Liver (tissue), 9 donors: ENCODE data around the gene TIAM2. TPM values are rescaled to one million over a fixed set of nuclear protein-coding genes. Genes with fewer than 3 reads are reported as not detected.

Experiments used
- DNase-seq: peaks from one replicate; pipeline ENCODE4 v3.0.0-alpha.2; 2017; ENCODE audit warnings: low spot score
- H3K27ac ChIP-seq, 2 donors: one replicate each; pipeline ENCODE4 v1.7.0; 2013; ENCODE audit warnings: inconsistent platforms in 2 of 2, low read length in 2 of 2, control low read depth in 1 of 2, low read depth in 1 of 2, mild to moderate bottlenecking in 1 of 2
- H3K27me3 ChIP-seq, 4 donors: one replicate each; pipeline versions ENCODE4 v1.6.1 to v1.7.0; 2013; ENCODE audit warnings: low read length in 3 of 4, inconsistent platforms in 1 of 4, mild to moderate bottlenecking in 1 of 4, moderate library complexity in 1 of 4; ENCODE audit not compliant: control insufficient read depth in 4 of 4, insufficient read depth in 4 of 4
- H3K36me3 ChIP-seq, 4 donors: one replicate each; pipeline versions ENCODE4 v1.6.1 to v1.7.0; 2013; ENCODE audit warnings: low read length in 3 of 4, mild to moderate bottlenecking in 3 of 4, low read depth in 1 of 4, moderate library complexity in 1 of 4; ENCODE audit not compliant: control insufficient read depth in 4 of 4, insufficient read depth in 3 of 4
- H3K4me1 ChIP-seq, 4 donors: one replicate each; pipeline versions ENCODE4 v1.6.1 to v1.7.0; 2013; ENCODE audit warnings: low read length in 3 of 4, mild to moderate bottlenecking in 3 of 4, moderate library complexity in 1 of 4; ENCODE audit not compliant: control insufficient read depth in 4 of 4, insufficient read depth in 4 of 4
- H3K4me3 ChIP-seq, 3 donors: one replicate each; pipeline versions ENCODE4 v1.6.1 to v1.7.0; 2013; ENCODE audit warnings: low read length in 3 of 3, control low read depth in 1 of 3, low read depth in 1 of 3, mild to moderate bottlenecking in 1 of 3
- H3K9ac ChIP-seq, 2 donors: one replicate each; pipeline ENCODE4 v1.7.0; 2013; ENCODE audit warnings: low read length in 2 of 2, mild to moderate bottlenecking in 2 of 2, moderate library complexity in 2 of 2, control low read depth in 1 of 2, low read depth in 1 of 2
- H3K9me3 ChIP-seq, 4 donors: one replicate each; pipeline versions ENCODE4 v1.6.1 to v1.7.0; 2013; ENCODE audit warnings: low read length in 3 of 4; ENCODE audit not compliant: control insufficient read depth in 4 of 4
- ATF3 ChIP-seq: IDR thresholded peaks from 2 replicates; pipeline ENCODE4 v1.6.1; 2016; ENCODE audit warnings: antibody characterized with exemption
- CTCF ChIP-seq: fragments of 150-350 bp; IDR thresholded peaks from 2 replicates; pipeline ENCODE4 v1.5.1; 2017; ENCODE audit warnings: improper control_type of control experiment, low read depth, low read length; ENCODE audit not compliant: missing input control
- EGR1 ChIP-seq, 2 donors: IDR thresholded peaks; 2 replicates each; pipeline ENCODE4 v1.6.1; 2016 to 2018; ENCODE audit warnings: antibody characterized with exemption in 2 of 2, low read depth in 2 of 2
- FOXA1 ChIP-seq: IDR thresholded peaks from 2 replicates; pipeline ENCODE4 v1.6.1; 2016; ENCODE audit warnings: antibody characterized with exemption
- FOXA2 ChIP-seq: IDR thresholded peaks from 2 replicates; pipeline ENCODE4 v1.6.1; 2016; ENCODE audit warnings: antibody characterized with exemption
- GABPA ChIP-seq, 2 donors: IDR thresholded peaks in 1 of 2; conservative IDR thresholded peaks in 1 of 2; 2 replicates each; pipeline ENCODE4 v1.6.1; 2016; ENCODE audit warnings: antibody characterized with exemption in 2 of 2, mild to moderate bottlenecking in 1 of 2, moderate library complexity in 1 of 2
- HNF4A ChIP-seq, 2 donors: conservative IDR thresholded peaks; 2 replicates each; pipeline ENCODE4 v1.6.1; 2016; ENCODE audit warnings: antibody characterized with exemption in 2 of 2, mild to moderate bottlenecking in 2 of 2
- HNF4G ChIP-seq: IDR thresholded peaks from 2 replicates; pipeline ENCODE4 v1.6.1; 2016; ENCODE audit warnings: antibody characterized with exemption
- JUND ChIP-seq, 2 donors: IDR thresholded peaks; 2 replicates each; pipeline ENCODE4 v1.6.1; 2016; ENCODE audit warnings: antibody characterized with exemption in 2 of 2
- MAX ChIP-seq: IDR thresholded peaks from 2 replicates; pipeline ENCODE4 v1.6.1; 2016; ENCODE audit warnings: antibody characterized with exemption
- NR2F2 ChIP-seq: IDR thresholded peaks from 2 replicates; pipeline ENCODE4 v1.6.1; 2016; ENCODE audit warnings: antibody characterized with exemption
- RAD21 ChIP-seq, 2 donors: IDR thresholded peaks; 2 replicates each; pipeline ENCODE4 v1.6.1; 2016; ENCODE audit warnings: antibody characterized with exemption in 2 of 2, mild to moderate bottlenecking in 2 of 2
- REST ChIP-seq: IDR thresholded peaks from 2 replicates; pipeline ENCODE4 v1.6.1; 2016; ENCODE audit warnings: antibody characterized with exemption, mild to moderate bottlenecking
- RXRA ChIP-seq, 2 donors: IDR thresholded peaks; 2 replicates each; pipeline ENCODE4 v1.6.1; 2017 to 2018; ENCODE audit warnings: antibody characterized with exemption in 2 of 2, mild to moderate bottlenecking in 1 of 2
- SP1 ChIP-seq: IDR thresholded peaks from 2 replicates; pipeline ENCODE4 v1.6.1; 2018; ENCODE audit warnings: antibody characterized with exemption, mild to moderate bottlenecking
- TAF1 ChIP-seq: conservative IDR thresholded peaks from 2 replicates; pipeline ENCODE4 v1.6.1; 2016; ENCODE audit warnings: antibody characterized with exemption, mild to moderate bottlenecking
- YY1 ChIP-seq: IDR thresholded peaks from 2 replicates; pipeline ENCODE4 v1.6.1; 2016; ENCODE audit warnings: antibody characterized with exemption, mild to moderate bottlenecking
- ZBTB33 ChIP-seq: IDR thresholded peaks from 2 replicates; pipeline ENCODE4 v1.6.1; 2016; ENCODE audit warnings: antibody characterized with exemption
- WGBS: extraction: QIAGEN DNeasy Blood & Tissue Kit; methylation state at CpG from one replicate; pipeline ENCODE4 v1.1.7; 2013; 5-methylcytosine and 5-hydroxymethylcytosine counted together
- polyA plus RNA-seq, 2 donors: library from polyadenylated mRNA; stranded (reverse) in 1 of 2; unstranded in 1 of 2; fragments of 200-250 nt in 1 of 2; fragments of >200 nt in 1 of 2; fragmentation: Nextera tagmentation in 1 of 2; extraction: Ambion mirVana in 1 of 2; gene quantifications; one replicate each; pipeline versions ENCODE4 v1.2.1 to v1.2.3, GENCODE V29; 2013 to 2015
- total RNA-seq, 2 donors: library from RNA; depleted of rRNA; stranded (reverse); fragments of >200 nt; gene quantifications; one replicate each; pipeline ENCODE4 v1.2.3, GENCODE V29; 2014
- donor health status: healthy.
- donor health status: healthy.
- donor health status: healthy.
- donor health status: healthy.
- donor health status: healthy.

TIAM2 gene
- total and polyA plus RNA-seq, 4 donors, result 0.62 to 3.7 (median 2.4) TPM

- H3K4me3 ChIP-seq, result no peak overlapping the region
- H3K27ac ChIP-seq, result no peak overlapping the region
- H3K4me1 ChIP-seq, result no peaks in the 10 kb centered on the region
- no peaks in the 10 kb centered on the region for H3K36me3 ChIP-seq
- no peak for DNase-seq
- H3K9me3 ChIP-seq, result no peaks in the 10 kb centered on the region
- no peak overlapping the region for H3K9ac ChIP-seq
- no peak for TF ChIP-seq FOXA2
- TF ChIP-seq NR2F2, result no peak
- no peak for TF ChIP-seq EGR1 (IDR thresholded peaks at IDR 0.05; ENCODE audit: low read depth in 2 of 2)
- TF ChIP-seq ATF3, result no peak
- TF ChIP-seq GABPA (IDR thresholded peaks at IDR 0.05 in 1 of 2, conservative IDR thresholded peaks at IDR 0.05 in 1 of 2), result no peak
- no peak for TF ChIP-seq CTCF
- no peak for TF ChIP-seq HNF4A (conservative IDR thresholded peaks at IDR 0.05)
- no peak for TF ChIP-seq YY1
- TF ChIP-seq ZBTB33, result no peak
- TF ChIP-seq RAD21 (IDR thresholded peaks at IDR 0.05), result no peak
- TF ChIP-seq HNF4G, result no peak
- no peak for TF ChIP-seq JUND (IDR thresholded peaks at IDR 0.05)
- TF ChIP-seq FOXA1, result no peak
- no peak for TF ChIP-seq SP1
- TF ChIP-seq TAF1, result no peak
- no peaks in the 10 kb centered on the region for H3K27me3 ChIP-seq
- 87% methylated on average over 4 of the region's 4 CpGs for WGBS
Measured at GRCh38 chr6:155128977-155129376, 133.9 kb downstream of the TIAM2 start.

GRCh38 chr6:155129744-155130143 is 134.6 kb downstream of the TIAM2 start:
- Histone ChIP-seq H3K4me1 (no peaks in the 10 kb centered on the region), H3K27me3 (no peaks in the 10 kb centered on the region), H3K9me3 (no peaks in the 10 kb centered on the region), H3K27ac (no peak overlapping the region), H3K9ac (no peak overlapping the region), H3K36me3 (no peaks in the 10 kb centered on the region), H3K4me3 (no peak overlapping the region)
- TF ChIP-seq HNF4A (conservative IDR thresholded peaks at IDR 0.05), result no peak
- TF ChIP-seq HNF4G, result no peak
- no peak for TF ChIP-seq NR2F2
- TF ChIP-seq GABPA (IDR thresholded peaks at IDR 0.05 in 1 of 2, conservative IDR thresholded peaks at IDR 0.05 in 1 of 2), result no peak
- no peak for TF ChIP-seq RXRA (IDR thresholded peaks at IDR 0.05)
- no peak for TF ChIP-seq ZBTB33
- no peak for TF ChIP-seq YY1
- TF ChIP-seq ATF3, result no peak
- TF ChIP-seq EGR1 (IDR thresholded peaks at IDR 0.05; ENCODE audit: low read depth in 2 of 2), result no peak
- no peak for TF ChIP-seq REST
- TF ChIP-seq CTCF, result no peak
- no peak for TF ChIP-seq JUND (IDR thresholded peaks at IDR 0.05)
- no peak for TF ChIP-seq TAF1
- no peak for TF ChIP-seq MAX
- no peak for TF ChIP-seq FOXA1
- no peak for TF ChIP-seq SP1
- TF ChIP-seq RAD21 (IDR thresholded peaks at IDR 0.05), result no peak
- TF ChIP-seq FOXA2, result no peak
- 89% methylated on average over 14 of the region's 14 CpGs for WGBS
- no peak for DNase-seq
